H1 (cell line): Measurements from ENCODE around the gene PDE2A. TPM values are rescaled to one million over a fixed set of nuclear protein-coding genes. Genes with fewer than 3 reads are reported as not detected.

Experiments
- POLR2AphosphoS5 ChIP-seq: IDR thresholded peaks from 2 replicates; pipeline ENCODE4 v1.6.1; 2011; ENCODE audit warnings: low read depth, low read length
- RBBP5 ChIP-seq: IDR thresholded peaks from 2 replicates; pipeline ENCODE4 v1.7.1; 2012; ENCODE audit warnings: low read depth, mild to moderate bottlenecking, inconsistent platforms, low read length, moderate library complexity, borderline replicate concordance
- SIX5 ChIP-seq: IDR thresholded peaks from 2 replicates; pipeline ENCODE4 v1.6.1; 2011; ENCODE audit warnings: mild to moderate bottlenecking, low read depth, low read length
- SP1 ChIP-seq: IDR thresholded peaks from 2 replicates; pipeline ENCODE4 v1.6.1; 2011; ENCODE audit warnings: low read depth, low read length
- polyA plus RNA-seq, 7 experiments: library from polyadenylated mRNA; depleted of rRNA in 3 of 7; stranded (reverse) in 5 of 7; unstranded in 2 of 7; fragments of >200 nt in 5 of 7; fragments of 200-250 nt in 2 of 7; gene quantifications; 1 replicate in 5 of 7; 2 replicates in 1 of 7; 4 replicates in 1 of 7; pipeline versions ENCODE4 v1.2.1 to v1.2.3, GENCODE V29; 2011 to 2013; ENCODE audit warnings: missing spikeins in 2 of 7, mixed read lengths in 2 of 7
- total RNA-seq: library from RNA; stranded (reverse); fragmentation: NEBNext Ultra II Directional; extraction: Animal tissue kit (Norgen Biotek cat#: 25700); gene quantifications from 2 replicates; pipeline ENCODE4 v1.2.1, GENCODE V29; 2021
- TF ChIP-seq, protein P1 (sequence below): IDR thresholded peaks from 2 replicates; pipeline ENCODE4 v1.6.1; 2011; ENCODE audit warnings: low read length, improper control_type of control experiment

Gene PDE2A
- total and polyA plus RNA-seq, 2 of the 8 experiments (the other 6 are each of a cell fraction or from before 2014, with no cell fraction given) = 3.4 to 7.1 TPM

GRCh38 chr11:72719551-72719950, 45.3 kb upstream of the PDE2A start (continued):
- TF ChIP-seq, protein P1, sequence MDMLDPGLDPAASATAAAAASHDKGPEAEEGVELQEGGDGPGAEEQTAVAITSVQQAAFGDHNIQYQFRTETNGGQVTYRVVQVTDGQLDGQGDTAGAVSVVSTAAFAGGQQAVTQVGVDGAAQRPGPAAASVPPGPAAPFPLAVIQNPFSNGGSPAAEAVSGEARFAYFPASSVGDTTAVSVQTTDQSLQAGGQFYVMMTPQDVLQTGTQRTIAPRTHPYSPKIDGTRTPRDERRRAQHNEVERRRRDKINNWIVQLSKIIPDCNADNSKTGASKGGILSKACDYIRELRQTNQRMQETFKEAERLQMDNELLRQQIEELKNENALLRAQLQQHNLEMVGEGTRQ = no peak
- TF ChIP-seq POLR2AphosphoS5 (no peak), RBBP5 (no peak), SIX5 (no peak), SP1 (no peak)
